ENCODE data around the gene LMAN2.

LMAN2 gene

GRCh38 chr5:177351392-177352329 is at the start of gene LMAN2:
Gene LMAN2, minus strand, starts transcription at chr5:177351668. Its CDS starts 21 bp downstream, at chr5:177351647.
- peak; percentile 89 for DNase-seq

DNA sequence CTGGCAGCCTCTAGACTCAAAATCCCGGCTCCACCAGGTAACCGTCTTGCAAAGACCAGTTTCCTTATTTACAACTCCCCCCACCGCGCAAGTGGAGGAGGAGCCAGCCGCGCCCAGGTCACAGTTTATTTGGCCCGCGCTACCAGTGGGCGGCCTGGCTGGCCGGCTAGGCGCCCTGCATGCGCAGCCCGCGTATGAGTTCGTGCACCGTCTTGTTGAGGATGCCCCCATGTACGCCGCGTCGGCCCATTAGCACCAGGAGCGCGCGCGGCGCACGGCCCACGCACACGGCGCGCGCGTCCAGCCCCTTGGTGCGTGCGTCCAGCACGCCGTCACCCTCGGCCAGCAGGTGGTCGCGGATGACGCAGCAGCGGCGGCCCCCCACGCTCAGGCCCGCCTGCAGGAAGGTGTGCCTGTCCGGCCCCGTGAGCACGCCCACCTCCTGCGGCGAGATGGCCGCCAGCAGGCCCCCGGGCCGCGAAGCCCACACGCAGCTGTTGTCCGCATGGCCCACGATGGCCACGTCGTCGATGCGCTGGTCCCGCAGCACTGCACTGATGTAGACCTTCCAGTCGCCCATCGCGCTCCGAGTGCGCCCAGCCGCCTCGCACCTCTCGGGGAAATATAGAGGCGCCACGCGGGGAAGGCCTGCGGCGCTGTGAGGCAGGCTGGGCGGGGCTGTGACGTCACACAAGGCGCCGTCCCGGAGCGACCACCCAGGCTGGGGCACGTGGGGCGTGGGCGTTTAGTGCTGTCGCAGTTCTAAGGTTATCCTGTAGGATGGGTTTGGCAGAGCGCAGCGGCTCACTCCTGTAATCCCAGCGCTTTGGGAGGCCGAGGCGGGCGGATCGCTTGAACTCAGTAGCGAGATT is 48.8 kb upstream of the LMAN2 start, which contains the start of gene PFN3:
Gene PFN3 (minus strand): TSS at position 665 of the 872 bp plus-strand sequence. CDS start 85 bp downstream, at position 580.
- no peak for DNase-seq

DNA sequence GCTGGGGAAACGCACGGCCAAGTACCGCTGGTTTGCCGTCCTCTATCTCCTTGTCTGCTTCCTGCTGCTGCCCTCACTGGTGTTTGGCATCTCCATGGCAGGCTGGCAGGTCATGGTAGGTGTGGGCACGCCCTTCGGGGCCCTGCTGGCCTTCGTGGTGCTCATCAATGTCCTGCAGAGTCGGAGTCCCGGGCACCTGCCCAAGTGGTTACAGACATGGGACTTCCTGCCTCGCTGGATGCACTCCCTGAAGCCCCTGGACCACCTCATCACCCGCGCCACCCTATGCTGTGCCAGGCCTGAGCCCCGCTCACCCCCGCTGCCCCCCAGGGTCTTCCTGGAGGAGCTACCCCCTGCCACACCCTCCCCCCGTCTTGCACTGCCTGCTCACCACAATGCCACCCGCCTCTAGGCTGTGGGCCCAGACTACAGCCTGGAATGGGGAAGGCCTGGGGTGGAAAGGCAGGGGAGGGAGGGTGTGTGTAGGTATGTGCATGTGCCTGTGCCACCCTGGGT is 46.5 kb upstream of the LMAN2 start:
- DNase-seq, result no peak

- no peak for DNase-seq
These were observed 45.3 kb upstream of the LMAN2 start for GRCh38 chr5:177396807-177397206.

GRCh38 chr5:177396078-177396477 is 44.6 kb upstream of the LMAN2 start:
- no peak for DNase-seq

- DNase-seq, result no peak
These were observed 42.5 kb upstream of the LMAN2 start for GRCh38 chr5:177393990-177394389.

- DNase-seq, result no peak
These were observed 41.8 kb upstream of the LMAN2 start for GRCh38 chr5:177393206-177393765.

DNA sequence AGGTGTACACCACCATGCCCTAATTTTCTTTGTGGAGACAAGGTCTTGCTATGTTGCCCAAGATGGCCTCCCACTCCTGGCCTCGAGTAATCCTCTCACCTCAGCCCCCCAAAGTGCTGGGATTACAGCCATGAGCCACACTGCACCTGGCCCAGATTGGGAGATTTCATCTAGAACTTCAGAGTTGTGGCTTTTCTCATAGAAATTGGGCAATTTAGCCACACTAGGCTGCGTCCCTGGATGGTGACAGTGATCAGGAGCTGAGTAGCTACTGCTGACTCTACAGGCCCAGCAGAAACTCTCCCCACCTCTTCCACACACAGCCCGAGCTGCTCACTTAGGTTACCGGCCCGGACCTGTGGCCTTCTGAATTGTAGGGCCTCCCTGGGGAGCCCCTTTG is 41.3 kb upstream of the LMAN2 start:
- no peak for DNase-seq

GRCh38 chr5:177390363-177391300 is 39.2 kb upstream of the LMAN2 start:
- peak; percentile 89 for DNase-seq

- DNase-seq, result peak; percentile 49 to 61
These were observed 38.0 kb upstream of the LMAN2 start for GRCh38 chr5:177389241-177390169.

DNA sequence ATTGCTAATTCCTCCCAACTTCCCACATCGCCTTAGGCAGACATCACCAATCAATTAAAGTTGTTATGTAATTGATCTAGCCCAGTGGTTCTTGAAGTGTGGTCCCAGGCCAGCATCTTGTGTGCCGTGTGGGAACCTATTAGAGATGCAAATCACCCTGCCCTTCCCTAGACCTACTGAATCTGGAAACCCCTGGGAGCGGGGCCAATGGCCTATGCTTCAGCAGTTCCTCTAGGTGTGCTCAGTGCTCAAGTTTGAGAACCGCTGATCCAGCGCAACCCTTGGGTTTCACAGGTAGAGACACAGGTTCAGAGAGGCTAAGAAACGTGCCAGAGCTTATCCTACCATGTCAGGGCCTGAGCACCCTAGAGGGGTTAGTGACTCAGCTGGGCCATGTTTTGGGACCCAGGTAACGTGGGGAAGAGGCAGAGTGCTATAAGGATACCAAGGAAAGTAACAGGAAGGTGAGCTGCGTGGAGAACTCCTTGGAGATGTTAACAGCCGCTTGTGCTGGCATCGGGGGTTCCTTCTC is 37.1 kb upstream of the LMAN2 start:
- no peak for DNase-seq

- DNase-seq, result no peak
These were observed 35.9 kb upstream of the LMAN2 start for GRCh38 chr5:177387405-177387804.

DNA sequence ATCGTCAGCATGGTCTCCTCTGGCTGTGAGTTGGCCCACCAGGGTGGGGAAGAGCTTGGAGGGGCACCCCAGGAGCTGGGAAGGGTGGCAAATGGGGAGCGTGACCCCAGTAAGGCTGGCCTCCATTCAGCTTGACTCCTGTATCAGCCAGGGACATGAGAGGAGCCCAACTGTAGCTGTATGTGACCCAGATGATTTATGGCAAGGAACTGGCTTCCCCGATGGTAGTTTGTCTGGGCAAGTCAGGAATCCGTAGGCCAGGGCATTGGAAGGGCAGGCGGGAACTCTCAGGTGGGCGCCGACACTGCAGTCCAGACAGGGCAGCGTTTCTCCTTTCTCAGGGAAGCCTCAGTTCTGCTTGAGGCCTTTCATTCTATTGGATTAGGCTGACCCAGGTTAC is 35.1 kb upstream of the LMAN2 start:
- no peak for DNase-seq

GRCh38 chr5:177385720-177386119 is 34.3 kb upstream of the LMAN2 start:
- no peak for DNase-seq

DNA sequence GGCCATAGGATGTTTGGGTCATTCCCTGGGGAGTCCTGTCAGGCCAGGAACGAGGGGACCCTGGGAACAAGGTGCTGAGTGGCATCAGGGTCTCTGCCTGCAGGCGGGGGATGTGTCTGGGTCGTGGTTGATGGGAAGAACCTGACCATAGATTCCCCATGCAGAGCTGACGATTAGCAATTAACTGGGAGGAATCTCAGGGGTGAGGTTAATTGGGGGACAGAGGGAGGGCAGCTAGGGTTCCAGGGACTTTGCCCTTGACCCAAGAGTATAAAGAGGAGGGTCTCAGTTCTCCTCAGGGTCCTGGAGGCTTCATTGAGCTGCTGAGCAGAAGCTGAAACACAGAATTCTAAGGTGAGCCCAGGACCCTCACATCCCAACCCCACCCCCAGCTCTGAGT is 32.7 kb upstream of the LMAN2 start, which contains the start of gene SLC34A1:
Gene SLC34A1 (plus strand): TSS at position 301 of the 400 bp plus-strand sequence. CDS start 1,308 bp downstream, outside the sequence.
- DNase-seq, result no peak

- DNase-seq, result no peak
These were observed 31.7 kb upstream of the LMAN2 start for GRCh38 chr5:177383181-177383580.

DNA sequence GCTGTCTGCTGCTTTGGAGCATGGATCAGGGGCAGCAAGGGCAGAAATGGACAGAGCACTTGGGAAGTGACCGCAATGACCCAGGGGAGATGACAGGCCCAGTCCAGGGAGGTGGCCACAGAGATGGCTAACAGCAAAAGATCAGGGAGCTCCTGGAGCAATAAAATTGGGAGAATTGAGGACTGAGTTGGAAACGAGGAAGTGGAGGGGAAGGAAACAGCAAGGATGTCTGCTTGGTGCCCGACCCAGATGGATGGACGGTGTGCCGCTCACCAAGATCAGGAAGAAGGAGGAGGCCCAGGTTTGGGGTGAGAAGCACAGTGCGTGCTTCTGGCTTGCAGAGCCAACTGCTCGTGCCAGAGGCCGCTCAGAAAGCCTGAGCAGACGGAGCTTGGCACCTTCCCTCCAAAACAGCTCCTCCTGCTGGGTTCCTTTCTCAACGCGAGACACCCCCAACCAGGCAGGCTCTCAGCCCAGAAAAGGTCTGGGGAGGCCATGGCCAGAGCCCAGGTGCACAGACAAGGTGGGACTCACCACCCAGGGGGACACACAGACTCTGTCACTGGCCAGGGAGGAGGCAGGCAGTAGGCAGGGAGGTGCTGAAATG is 31.1 kb upstream of the LMAN2 start:
- DNase-seq, result no peak

- no peak for DNase-seq
These were observed 29.3 kb upstream of the LMAN2 start for GRCh38 chr5:177380805-177381126.

All from stimulated activated CD4-positive, alpha-beta T cell treated with anti-CD3 and anti-CD28 coated beads, Interleukin-2, amount 100 ng/mL, for 24 hours (primary cell).